Mesothelial cell of epicardium (in vitro differentiated cells): ENCODE data around the gene ENG. TPM values are rescaled to one million over a fixed set of nuclear protein-coding genes. Genes with fewer than 3 reads are reported as not detected.
"Not testable (repeated sequence)": the region's sequence is repeated elsewhere in the genome, so short reads cannot be mapped to it uniquely, and the experiment has no call there.

ENCODE experiments used
- DNase-seq, 2 experiments: peaks; one replicate each; pipeline ENCODE4 v3.0.0; 2021; ENCODE audit warnings: low spot score in 2 of 2; ENCODE audit not compliant: unreplicated experiment in 2 of 2
- H3K27ac Mint-ChIP-seq: 2 replicates; pipeline ENCODE4 v1.8.0; 2021; ENCODE audit warnings: mixed read lengths
- H3K27me3 Mint-ChIP-seq: 2 replicates; pipeline ENCODE4 v1.8.0; 2021; ENCODE audit warnings: low read depth, mixed read lengths
- H3K36me3 Mint-ChIP-seq: 2 replicates; pipeline ENCODE4 v1.8.0; 2021; ENCODE audit warnings: mixed read lengths
- H3K4me1 Mint-ChIP-seq: 2 replicates; pipeline ENCODE4 v1.8.0; 2021; ENCODE audit warnings: mixed read lengths
- H3K4me3 Mint-ChIP-seq: 2 replicates; pipeline ENCODE4 v1.8.0; 2021; ENCODE audit warnings: mild to moderate bottlenecking, moderate library complexity, mixed read lengths
- H3K9me3 Mint-ChIP-seq: 2 replicates; pipeline ENCODE4 v1.8.0; 2021; ENCODE audit warnings: mixed read lengths
- CTCF ChIP-seq: fragments of 200-600 bp; sonication (generic); IDR thresholded peaks from one replicate; pipeline ENCODE4 v1.5.0; 2021; ENCODE audit warnings: antibody characterized with exemption; ENCODE audit not compliant: unreplicated experiment
- total RNA-seq: library from RNA; stranded (reverse); gene quantifications from 3 replicates; pipeline ENCODE4 v1.2.1, GENCODE V29; 2021

Gene ENG
- total RNA-seq, 1 donor from 2014 or later = 8.5 TPM

DNA sequence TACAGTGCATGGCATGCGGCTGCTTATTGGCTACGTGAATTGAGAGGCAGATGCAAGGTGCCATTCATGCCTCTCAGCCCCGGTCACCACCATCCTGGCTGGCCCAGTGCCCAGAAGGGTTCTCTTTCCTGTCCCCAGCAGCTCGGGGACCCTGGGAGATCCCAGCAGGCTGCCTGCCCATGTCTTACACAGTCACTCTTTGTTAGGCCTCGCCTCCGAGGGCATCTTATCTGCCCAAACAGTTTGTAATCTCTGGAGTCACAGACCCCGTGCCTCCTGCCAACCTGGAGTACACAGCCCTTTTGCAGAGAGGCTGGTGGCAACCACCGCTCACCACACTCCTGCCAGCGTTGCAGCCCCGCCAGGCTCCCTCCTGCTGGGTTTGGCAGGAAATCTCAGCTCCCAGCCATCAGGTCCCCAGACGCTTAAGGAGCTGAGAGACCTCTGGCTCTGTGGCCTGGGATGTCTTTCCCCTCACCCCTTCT, 30.0 kb upstream of the ENG start:
- TF ChIP-seq CTCF = no peak
- no peak for DNase-seq
- Mint-ChIP-seq H3K4me3 (no peak overlapping the region), H3K36me3 (peaks cover 20% of the 10 kb centered on the region), H3K4me1 (no peaks in the 10 kb centered on the region), H3K27ac (no peak overlapping the region), H3K27me3 (no peaks in the 10 kb centered on the region), H3K9me3 (no peaks in the 10 kb centered on the region)

DNA sequence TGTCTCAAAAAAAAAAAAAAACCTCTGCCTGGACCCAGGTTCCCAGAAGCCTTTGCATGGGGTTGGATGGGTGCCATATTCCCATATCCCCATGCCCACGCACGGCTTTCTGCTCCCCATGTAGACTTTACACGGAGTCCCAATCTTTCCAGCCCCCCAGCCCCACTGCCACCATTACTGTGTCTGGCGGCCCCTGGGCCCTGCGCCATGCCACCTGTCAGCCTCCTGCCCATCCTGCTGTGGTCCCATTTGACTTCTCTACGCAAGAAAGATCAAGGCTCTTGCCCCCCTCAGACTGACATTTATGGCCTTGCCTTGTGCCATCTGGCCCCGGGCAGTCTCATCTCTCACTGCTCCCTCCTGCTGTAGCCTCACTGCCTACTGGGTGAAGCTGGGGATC, 29.5 kb upstream of the ENG start:
- no peak for DNase-seq
- Mint-ChIP-seq H3K4me3 (no peak overlapping the region), H3K36me3 (peaks cover 20% of the 10 kb centered on the region), H3K9me3 (no peaks in the 10 kb centered on the region), H3K4me1 (no peaks in the 10 kb centered on the region), H3K27me3 (no peaks in the 10 kb centered on the region), H3K27ac (no peak overlapping the region)
- no peak for TF ChIP-seq CTCF

GRCh38 chr9:127881715-127882114, 27.3 kb upstream of the ENG start:
- H3K4me1 Mint-ChIP-seq, H3K4me3 Mint-ChIP-seq, H3K9me3 Mint-ChIP-seq, H3K36me3 Mint-ChIP-seq, DNase-seq, H3K27me3 Mint-ChIP-seq, H3K27ac Mint-ChIP-seq: not testable (repeated sequence)

DNA sequence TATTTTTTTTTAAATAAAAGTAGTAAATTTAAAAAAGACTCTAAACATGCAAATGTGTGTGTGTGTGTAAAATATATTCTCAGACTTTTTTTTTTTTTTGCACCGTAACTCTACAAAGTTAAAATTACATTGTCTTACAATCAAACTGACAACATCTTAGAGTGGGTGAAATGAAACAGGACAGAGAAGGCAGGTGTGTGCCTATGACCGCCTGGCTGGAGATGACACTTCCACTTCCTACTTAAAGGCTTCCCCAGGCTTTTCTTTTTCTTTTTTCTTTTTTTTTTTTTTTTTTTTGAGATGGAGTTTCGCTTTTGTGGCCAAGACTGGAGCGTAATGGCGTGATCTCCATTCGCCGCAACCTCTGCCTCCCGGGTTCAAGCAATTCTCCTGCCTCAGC, 25.7 kb upstream of the ENG start:
- Mint-ChIP-seq H3K4me1 (peaks cover 18% of the 10 kb centered on the region), H3K9me3 (no peaks in the 10 kb centered on the region), H3K4me3 (no peak overlapping the region), H3K27me3 (no peaks in the 10 kb centered on the region), H3K27ac (no peak overlapping the region), H3K36me3 (peaks cover 2% of the 10 kb centered on the region)
- DNase-seq = no peak
- no peak for TF ChIP-seq CTCF

- Mint-ChIP-seq H3K27ac (peak overlapping the region; percentile 63), H3K27me3 (no peaks in the 10 kb centered on the region), H3K36me3 (no peaks in the 10 kb centered on the region), H3K4me1 (peaks cover 19% of the 10 kb centered on the region), H3K4me3 (peak overlapping the region; percentile 76), H3K9me3 (no peaks in the 10 kb centered on the region)
- TF ChIP-seq CTCF = no peak
- no peak for DNase-seq
Observed at GRCh38 chr9:127878652-127879390, 24.4 kb upstream of the ENG start.

- H3K27ac Mint-ChIP-seq = peak overlapping the region; percentile 63
- DNase-seq = no peak
Observed at GRCh38 chr9:127878001-127878651, 23.7 kb upstream of the ENG start.

More at GRCh38 chr9:127878001-127878651, 23.7 kb upstream of the ENG start:
- no peaks in the 10 kb centered on the region for H3K36me3 Mint-ChIP-seq
- H3K4me1 Mint-ChIP-seq = peaks cover 19% of the 10 kb centered on the region
- no peaks in the 10 kb centered on the region for H3K27me3 Mint-ChIP-seq
- no peaks in the 10 kb centered on the region for H3K9me3 Mint-ChIP-seq
- H3K4me3 Mint-ChIP-seq = peak overlapping the region; percentile 76
- no peak for TF ChIP-seq CTCF
